Myometrial cell (primary cell): ENCODE data around the gene ZDHHC18. TPM values are rescaled to one million over a fixed set of nuclear protein-coding genes. Genes with fewer than 3 reads are reported as not detected.

Experiments
- total RNA-seq: library from RNA; depleted of rRNA; stranded (reverse); fragments of >200 nt; gene quantifications from 2 replicates; pipeline ENCODE4 v1.2.3, GENCODE V29; 2015

Gene ZDHHC18
- 27.3 and 27.7 TPM in 2 replicates for total RNA-seq

GRCh38 chr1:26826261-26827105 is at the start of gene ZDHHC18:
Gene ZDHHC18 (plus strand): TSS chr1:26826688. CDS start chr1:26826805, 117 bp downstream.

GRCh38 chr1:26787706-26788514 is 38.6 kb upstream of the ZDHHC18 start, which contains the start of gene PIGV:
Gene PIGV (plus strand): TSS chr1:26787950. CDS start chr1:26790816, 2,866 bp downstream.

GRCh38 chr1:26862781-26863684 is 36.5 kb downstream of the ZDHHC18 start, which contains the start of gene SFN:
Gene SFN (plus strand): TSS chr1:26863149. CDS start chr1:26863213, 64 bp downstream.

GRCh38 chr1:26889551-26890466 is 63.3 kb downstream of the ZDHHC18 start, which contains the start of gene GPN2:
Gene GPN2 (minus strand): TSS chr1:26890283. CDS start chr1:26890096, 187 bp downstream.

GRCh38 chr1:26900001-26900814 is 73.7 kb downstream of the ZDHHC18 start, which contains the start of gene GPATCH3:
Gene GPATCH3 (minus strand): TSS chr1:26900467. CDS start chr1:26900442, 25 bp downstream.

Other genes starting within 250 kb of the ZDHHC18 start
- 19.0 and 19.3 TPM in 2 replicates for gene ARID1A, start 130.7 kb upstream of the ZDHHC18 start, total RNA-seq
- 15.2 and 26.5 TPM in 2 replicates for gene PIGV, start 38.7 kb upstream of the ZDHHC18 start, total RNA-seq
- 0.29 and 0.35 TPM in 2 replicates for gene SFN, start 36.5 kb downstream of the ZDHHC18 start, total RNA-seq
- gene GPN2, start 63.6 kb downstream of the ZDHHC18 start, total RNA-seq, result 16.0 and 18.2 TPM in 2 replicates
- 9.8 and 14.7 TPM in 2 replicates for gene GPATCH3, start 73.8 kb downstream of the ZDHHC18 start, total RNA-seq
- not detected in 2 replicates for gene NR0B2, start 87.3 kb downstream of the ZDHHC18 start, total RNA-seq
- gene NUDC, start 95.1 kb downstream of the ZDHHC18 start, total RNA-seq, result 90.2 and 98.4 TPM in 2 replicates
- 0.18 and 0.58 TPM in 2 replicates for gene KDF1, start 133.8 kb downstream of the ZDHHC18 start, total RNA-seq
- gene TRNP1, start 167.0 kb downstream of the ZDHHC18 start, total RNA-seq, result 119 and 188 TPM in 2 replicates
- gene TENT5B, start 186.2 kb downstream of the ZDHHC18 start, total RNA-seq, result 13.3 and 13.8 TPM in 2 replicates